SU-DHL-6 (cell line): ENCODE measurements around the gene TAPT1.

ENCODE experiments used
- H2AFZ ChIP-seq: fragments of 200-600 bp; sonication (generic); 2 replicates; pipeline ENCODE4 v1.6.1; 2014; ENCODE audit warnings: low read depth, mild to moderate bottlenecking, moderate library complexity, mixed read lengths, antibody characterized with exemption, low read length; ENCODE audit not compliant: severe bottlenecking
- H3F3A ChIP-seq: fragments of 200-600 bp; shearing (Covaris generic); 2 replicates; pipeline ENCODE4 v1.6.0; 2016; ENCODE audit warnings: antibody characterized with exemption, mild to moderate bottlenecking; ENCODE audit not compliant: insufficient read depth
- H3K27ac ChIP-seq: fragments of 200-600 bp; sonication (generic); 2 replicates; pipeline ENCODE4 v1.5.1; 2016; ENCODE audit warnings: low read depth, mild to moderate bottlenecking, low read length, moderate library complexity, mixed read lengths
- H3K27me3 ChIP-seq: fragments of 200-600 bp; sonication (generic), shearing (Covaris generic); 2 replicates; pipeline ENCODE4 v1.6.0; 2014; ENCODE audit warnings: mild to moderate bottlenecking, low read length
- H3K36me3 ChIP-seq: fragments of 200-600 bp; sonication (generic); 2 replicates; pipeline ENCODE4 v1.6.1; 2014; ENCODE audit warnings: mild to moderate bottlenecking, low read length, mixed read lengths
- H3K4me2 ChIP-seq: fragments of 300-600, 200-600 bp; shearing (Covaris generic), sonication (generic); 2 replicates; pipeline ENCODE4 v1.6.0; 2014; ENCODE audit warnings: low read length, low read depth, mild to moderate bottlenecking; ENCODE audit not compliant: poor library complexity, severe bottlenecking
- H3K4me3 ChIP-seq: fragments of 200-600 bp; sonication (generic); 2 replicates; pipeline ENCODE4 v1.5.1; 2014; ENCODE audit warnings: antibody characterized with exemption, low read length, mild to moderate bottlenecking, mixed read lengths; ENCODE audit not compliant: insufficient read depth, poor library complexity, severe bottlenecking
- H3K79me2 ChIP-seq: fragments of 200-600 bp; sonication (generic); 2 replicates; pipeline ENCODE4 v1.6.1; 2014; ENCODE audit warnings: mild to moderate bottlenecking, low read length, moderate library complexity; ENCODE audit not compliant: insufficient read depth
- H3K9ac ChIP-seq: fragments of 200-600 bp; sonication (generic); 2 replicates; pipeline ENCODE4 v1.7.0; 2014; ENCODE audit warnings: mild to moderate bottlenecking, low read length
- H3K9me2 ChIP-seq: fragments of 200-600 bp; sonication (generic); replicated peaks from 2 replicates; pipeline ENCODE4 v1.6.1; 2014; ENCODE audit warnings: low read length; ENCODE audit not compliant: insufficient read depth
- H3K9me3 ChIP-seq: fragments of 200-600 bp; sonication (generic); 2 replicates; pipeline ENCODE4 v1.6.1; 2014; ENCODE audit warnings: low read length, mixed read lengths; ENCODE audit not compliant: insufficient read depth
- H4K20me1 ChIP-seq: fragments of 200-600 bp; sonication (generic); 2 replicates; pipeline ENCODE4 v1.6.1; 2014; ENCODE audit warnings: low read depth, mild to moderate bottlenecking, antibody characterized with exemption, low read length, moderate library complexity, mixed read lengths
- EZH2phosphoT487 ChIP-seq: fragments of 200-600 bp; sonication (generic), shearing (Covaris generic); conservative IDR thresholded peaks from 2 replicates; pipeline ENCODE4 v1.6.1; 2018; ENCODE audit warnings: mild to moderate bottlenecking, antibody characterized with exemption, low read length, moderate library complexity, mixed read lengths
- TF ChIP-seq, protein P1 (sequence below): fragments of 200-600 bp; sonication (generic); IDR thresholded peaks from one replicate; pipeline ENCODE4 v1.5.1; 2017; ENCODE audit warnings: antibody characterized with exemption, mild to moderate bottlenecking, low read length, moderate library complexity; ENCODE audit not compliant: insufficient read depth, poor library complexity, severe bottlenecking

Gene TAPT1

DNA sequence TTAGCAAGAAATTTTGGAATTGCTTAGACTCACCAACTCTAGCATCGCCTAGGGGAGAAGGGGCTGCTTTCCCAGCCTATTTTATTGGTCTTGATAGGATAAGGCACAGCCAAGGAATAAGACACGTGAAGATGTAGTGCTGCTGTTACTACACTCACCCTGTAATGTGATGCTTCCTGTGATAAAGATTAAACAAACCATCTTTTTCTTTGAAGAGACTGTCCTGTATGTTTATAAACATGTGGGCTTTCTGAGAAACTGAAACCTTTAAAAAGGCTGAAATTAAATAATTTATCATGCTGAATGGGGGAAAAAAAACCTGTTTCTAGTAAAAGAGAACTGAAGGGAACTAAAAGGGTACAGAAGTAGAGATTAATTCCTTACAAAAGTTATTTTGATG, 13.2 kb downstream of the TAPT1 start:
- Histone ChIP-seq H3K9me2 (no peaks in the 10 kb centered on the region), H3F3A (no peaks in the 10 kb centered on the region), H2AFZ (no peak overlapping the region), H3K79me2 (no peaks in the 10 kb centered on the region), H3K9ac (no peak overlapping the region), H4K20me1 (0 out of 2 replicates have a peak, but pooled peaks cover 3% of the 10 kb centered on the region), H3K4me2 (no peak overlapping the region), H3K27ac (no peak overlapping the region), H3K9me3 (no peaks in the 10 kb centered on the region), H3K4me3 (no peak overlapping the region), H3K27me3 (no peaks in the 10 kb centered on the region), H3K36me3 (0 out of 2 replicates have a peak, but pooled peaks cover 2% of the 10 kb centered on the region)
- TF ChIP-seq, protein P1, sequence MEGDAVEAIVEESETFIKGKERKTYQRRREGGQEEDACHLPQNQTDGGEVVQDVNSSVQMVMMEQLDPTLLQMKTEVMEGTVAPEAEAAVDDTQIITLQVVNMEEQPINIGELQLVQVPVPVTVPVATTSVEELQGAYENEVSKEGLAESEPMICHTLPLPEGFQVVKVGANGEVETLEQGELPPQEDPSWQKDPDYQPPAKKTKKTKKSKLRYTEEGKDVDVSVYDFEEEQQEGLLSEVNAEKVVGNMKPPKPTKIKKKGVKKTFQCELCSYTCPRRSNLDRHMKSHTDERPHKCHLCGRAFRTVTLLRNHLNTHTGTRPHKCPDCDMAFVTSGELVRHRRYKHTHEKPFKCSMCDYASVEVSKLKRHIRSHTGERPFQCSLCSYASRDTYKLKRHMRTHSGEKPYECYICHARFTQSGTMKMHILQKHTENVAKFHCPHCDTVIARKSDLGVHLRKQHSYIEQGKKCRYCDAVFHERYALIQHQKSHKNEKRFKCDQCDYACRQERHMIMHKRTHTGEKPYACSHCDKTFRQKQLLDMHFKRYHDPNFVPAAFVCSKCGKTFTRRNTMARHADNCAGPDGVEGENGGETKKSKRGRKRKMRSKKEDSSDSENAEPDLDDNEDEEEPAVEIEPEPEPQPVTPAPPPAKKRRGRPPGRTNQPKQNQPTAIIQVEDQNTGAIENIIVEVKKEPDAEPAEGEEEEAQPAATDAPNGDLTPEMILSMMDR: no peak
- TF ChIP-seq EZH2phosphoT487: no peak

DNA sequence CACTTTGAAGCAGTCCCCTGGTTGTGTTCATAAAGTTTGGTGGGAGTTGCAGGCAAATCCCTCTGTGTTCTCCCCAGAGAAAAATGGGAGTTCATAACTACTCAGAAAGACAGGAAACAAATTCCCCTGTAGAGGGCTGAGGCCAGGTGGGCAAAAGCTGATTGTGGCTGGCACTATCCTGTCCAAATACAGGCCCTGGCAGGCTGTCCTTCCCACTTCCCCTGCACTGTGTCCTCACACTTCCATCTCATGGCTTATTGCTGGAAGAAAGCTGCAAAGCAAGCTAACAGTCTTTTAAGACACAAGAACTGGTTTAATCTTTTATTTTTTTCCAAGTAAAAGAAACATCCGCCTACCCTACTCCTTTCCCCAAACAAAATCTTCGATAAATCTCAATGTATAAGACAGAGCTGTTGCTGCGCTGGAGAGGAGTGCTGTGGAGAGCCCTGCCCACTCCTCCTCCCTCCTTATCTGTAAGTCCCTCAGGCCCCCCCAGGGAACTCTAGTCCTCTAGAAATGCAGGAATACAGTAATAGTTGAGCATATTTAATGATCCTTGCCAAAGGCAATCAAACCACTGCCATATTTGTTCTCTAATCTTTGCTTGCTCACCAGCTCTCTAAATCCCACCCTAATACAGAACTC, 14.0 kb downstream of the TAPT1 start:
- Histone ChIP-seq H3K9ac (no peak overlapping the region), H3K9me2 (no peaks in the 10 kb centered on the region), H4K20me1 (0 out of 2 replicates have a peak, but pooled peaks cover 3% of the 10 kb centered on the region), H3K4me2 (no peak overlapping the region), H3K36me3 (0 out of 2 replicates have a peak, but pooled peaks cover 2% of the 10 kb centered on the region), H2AFZ (no peak overlapping the region), H3K79me2 (no peaks in the 10 kb centered on the region), H3F3A (no peaks in the 10 kb centered on the region), H3K27me3 (no peaks in the 10 kb centered on the region), H3K9me3 (no peaks in the 10 kb centered on the region), H3K4me3 (no peak overlapping the region), H3K27ac (no peak overlapping the region)
- TF ChIP-seq, protein P1: no peak
- TF ChIP-seq EZH2phosphoT487: no peak

GRCh38 chr4:16207409-16207808, 18.9 kb downstream of the TAPT1 start:
- no peaks in the 10 kb centered on the region for H3K9me3 ChIP-seq
- no peak overlapping the region for H3K4me2 ChIP-seq
- no peak for TF ChIP-seq EZH2phosphoT487
- TF ChIP-seq, protein P1: no peak
- no peak overlapping the region for H3K9ac ChIP-seq
- H2AFZ ChIP-seq: no peak overlapping the region
- no peaks in the 10 kb centered on the region for H3K27me3 ChIP-seq
- H3K4me3 ChIP-seq: no peak overlapping the region
- no peaks in the 10 kb centered on the region for H3F3A ChIP-seq
- H3K79me2 ChIP-seq: no peaks in the 10 kb centered on the region
- no peaks in the 10 kb centered on the region for H3K9me2 ChIP-seq
- peaks cover 4% of the 10 kb centered on the region; the same call in 1 of the 2 replicates for H4K20me1 ChIP-seq
- H3K27ac ChIP-seq: no peak overlapping the region
- H3K36me3 ChIP-seq: 0 out of 2 replicates have a peak, but pooled peaks cover 2% of the 10 kb centered on the region
